Vagina (tissue), 2 donors: ENCODE measurements around the gene EMC8. TPM values are rescaled to one million over a fixed set of nuclear protein-coding genes. Genes with fewer than 3 reads are reported as not detected.

ENCODE experiments used
- DNase-seq, 2 donors: peaks; one replicate each; pipeline ENCODE4 v3.0.0-alpha.2; 2017; ENCODE audit errors: extremely low spot score in 2 of 2
- H3K27ac ChIP-seq: fragments of 200-600 bp; sonication (generic); one replicate; pipeline ENCODE4 v1.5.1; 2019
- H3K27me3 ChIP-seq: fragments of 200-600 bp; sonication (generic); one replicate; pipeline ENCODE4 v1.5.1; 2019
- H3K36me3 ChIP-seq, 2 donors: fragments of 200-600 bp; sonication (generic); one replicate each; pipeline ENCODE4 v1.5.1; 2017 to 2019
- H3K4me1 ChIP-seq: fragments of 200-600 bp; sonication (generic); one replicate; pipeline ENCODE4 v1.5.1; 2019
- H3K4me3 ChIP-seq, 2 donors: fragments of 200-600 bp; sonication (generic); 1 replicate in 1 of 2; 2 replicates in 1 of 2; pipeline ENCODE4 v1.5.1; 2016 to 2019
- H3K9me3 ChIP-seq: fragments of 200-600 bp; sonication (generic); one replicate; pipeline ENCODE4 v1.5.1; 2019
- CTCF ChIP-seq, 3 experiments: fragments of 450-650 bp in 2 of 3; fragments of 200-600 bp in 1 of 3; sonication (generic) in 1 of 3; IDR thresholded peaks; one replicate each; pipeline ENCODE4 v1.5.1; 2017 to 2019; ENCODE audit warnings: antibody characterized with exemption in 3 of 3, mild to moderate bottlenecking in 2 of 3, moderate library complexity in 2 of 3
- POLR2A ChIP-seq, 2 donors: fragments of 450-650 bp; IDR thresholded peaks; one replicate each; pipeline ENCODE4 v1.6.1; 2017; ENCODE audit warnings: antibody characterized with exemption in 2 of 2, mild to moderate bottlenecking in 2 of 2, moderate library complexity in 2 of 2
- POLR2AphosphoS5 ChIP-seq, 2 donors: sonication (generic); formaldehyde crosslinking; IDR thresholded peaks; one replicate each; pipeline ENCODE4 v1.9.0; 2017; ENCODE audit warnings: antibody characterized with exemption in 2 of 2, mild to moderate bottlenecking in 2 of 2, low read depth in 1 of 2; ENCODE audit not compliant: insufficient read depth in 1 of 2
- intact Hi-C: fragments of 100-400 bp; cut with DNase I; formaldehyde crosslinking; loops from one replicate; pipeline ENCODE4 v1.15.1; 2023
- total RNA-seq: library from RNA; depleted of rRNA; stranded (reverse); fragments of >200 nt; gene quantifications from one replicate; pipeline ENCODE4 v1.2.3, GENCODE V29; 2016

EMC8 gene
- total RNA-seq, 1 donor from 2014 or later: 42.0 TPM

GRCh38 chr16:85774811-85775210 is 24.5 kb downstream of the EMC8 start:
- Histone ChIP-seq H3K9me3 (no peaks in the 10 kb centered on the region), H3K27me3 (no peaks in the 10 kb centered on the region), H3K4me3 (no peak overlapping the region), H3K27ac (no peak overlapping the region), H3K36me3 (peaks cover 0 to 27% of the 10 kb centered on the region in 2 donors), H3K4me1 (peaks cover 10% of the 10 kb centered on the region)
- intact Hi-C loops: no loop called here
- DNase-seq: no peak
- no peak for TF ChIP-seq POLR2AphosphoS5 (IDR thresholded peaks at IDR 0.05; ENCODE audit: insufficient read depth in 1 of 2, low read depth in 1 of 2)
- TF ChIP-seq POLR2A (IDR thresholded peaks at IDR 0.05): no peak
- TF ChIP-seq CTCF (IDR thresholded peaks at IDR 0.05): no peak

GRCh38 chr16:85774136-85774535 is 25.2 kb downstream of the EMC8 start:
- intact Hi-C loops: no loop called here
- no peak for TF ChIP-seq POLR2AphosphoS5 (IDR thresholded peaks at IDR 0.05; ENCODE audit: insufficient read depth in 1 of 2, low read depth in 1 of 2)
- TF ChIP-seq POLR2A (IDR thresholded peaks at IDR 0.05): no peak
- TF ChIP-seq CTCF (IDR thresholded peaks at IDR 0.05): no peak
- Histone ChIP-seq H3K4me3 (no peak overlapping the region), H3K27me3 (no peaks in the 10 kb centered on the region), H3K27ac (no peak overlapping the region), H3K9me3 (no peaks in the 10 kb centered on the region), H3K36me3 (peaks cover 0 to 20% of the 10 kb centered on the region in 2 donors), H3K4me1 (peaks cover 10% of the 10 kb centered on the region)
- no peak for DNase-seq

- TF ChIP-seq CTCF (IDR thresholded peaks at IDR 0.05) (no peak), POLR2A (IDR thresholded peaks at IDR 0.05) (no peak), POLR2AphosphoS5 (IDR thresholded peaks at IDR 0.05; ENCODE audit: insufficient read depth in 1 of 2, low read depth in 1 of 2) (no peak)
- Histone ChIP-seq H3K9me3 (no peaks in the 10 kb centered on the region), H3K36me3 (peaks cover 0 to 9% of the 10 kb centered on the region in 2 donors), H3K4me1 (peaks cover 5% of the 10 kb centered on the region), H3K27me3 (no peaks in the 10 kb centered on the region), H3K4me3 (no peak overlapping the region), H3K27ac (no peak overlapping the region)
- DNase-seq: no peak
- intact Hi-C loops: no loop called here
Observed at GRCh38 chr16:85773044-85773443, 26.3 kb downstream of the EMC8 start.

GRCh38 chr16:85770741-85771140 is 28.6 kb downstream of the EMC8 start:
- Histone ChIP-seq H3K4me1 (no peaks in the 10 kb centered on the region), H3K27me3 (no peaks in the 10 kb centered on the region), H3K4me3 (no peak overlapping the region), H3K36me3 (no peaks in the 10 kb centered on the region), H3K27ac (no peak overlapping the region), H3K9me3 (no peaks in the 10 kb centered on the region)
- TF ChIP-seq POLR2AphosphoS5 (IDR thresholded peaks at IDR 0.05; ENCODE audit: insufficient read depth in 1 of 2, low read depth in 1 of 2) (no peak), CTCF (IDR thresholded peaks at IDR 0.05) (no peak), POLR2A (IDR thresholded peaks at IDR 0.05) (no peak)
- intact Hi-C loops: no loop called here
- DNase-seq: no peak

- TF ChIP-seq POLR2A (IDR thresholded peaks at IDR 0.05): no peak
- no peak for TF ChIP-seq POLR2AphosphoS5 (IDR thresholded peaks at IDR 0.05; ENCODE audit: insufficient read depth in 1 of 2, low read depth in 1 of 2)
- no peak for TF ChIP-seq CTCF (IDR thresholded peaks at IDR 0.05)
- Histone ChIP-seq H3K4me1 (no peaks in the 10 kb centered on the region), H3K4me3 (no peak overlapping the region), H3K27ac (no peak overlapping the region), H3K9me3 (no peaks in the 10 kb centered on the region), H3K36me3 (no peaks in the 10 kb centered on the region), H3K27me3 (no peaks in the 10 kb centered on the region)
- intact Hi-C loops: no loop called here
- DNase-seq: no peak
Observed at GRCh38 chr16:85768199-85768598, 31.1 kb downstream of the EMC8 start.
